ENCODE measurements around the gene AQP1. TPM values are rescaled to one million over a fixed set of nuclear protein-coding genes. Genes with fewer than 3 reads are reported as not detected.

The AQP1 gene
- 1.0 TPM for polyA plus RNA-seq (2013, experiment 1 of 2)
- 0.86 TPM for polyA plus RNA-seq (2013, experiment 2 of 2)

DNA sequence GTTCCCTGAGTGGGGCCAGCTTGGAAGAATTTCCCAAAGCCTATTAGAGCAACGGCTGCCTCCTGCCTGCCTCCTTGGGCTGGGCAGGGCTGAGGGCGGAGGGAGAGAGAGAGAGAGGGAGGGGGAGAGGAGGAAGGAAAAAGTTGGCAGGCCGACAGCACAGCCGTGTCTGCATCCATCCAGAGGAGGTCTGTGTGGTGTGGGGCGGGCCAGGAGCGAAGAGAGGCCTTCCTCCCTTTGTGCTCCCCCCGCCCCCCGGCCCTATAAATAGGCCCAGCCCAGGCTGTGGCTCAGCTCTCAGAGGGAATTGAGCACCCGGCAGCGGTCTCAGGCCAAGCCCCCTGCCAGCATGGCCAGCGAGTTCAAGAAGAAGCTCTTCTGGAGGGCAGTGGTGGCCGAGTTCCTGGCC is at the start of gene AQP1:
AQP1 (plus strand) TSS at position 293 of the 409 bp plus-strand sequence; CDS start at position 350, 57 bp downstream.
- Histone ChIP-seq H4K91ac (ENCODE audit: low read length) (peak within 1 kb of the TSS; percentile 18), H3K9me3 (ENCODE audit: control insufficient read depth, low read length) (no peaks in the 10 kb centered on the region), H4K8ac (ENCODE audit: low read length) (peak within 1 kb of the TSS; percentile 79), H3K27me3 (ENCODE audit: control insufficient read depth in 1 of 2, insufficient read depth in 1 of 2, low read length in 2 of 2) (no peaks in the 10 kb centered on the region), H2AFZ (ENCODE audit: low read depth, low read length) (no peak within 1 kb of the TSS), H3K4me2 (ENCODE audit: low read length, poor library complexity, severe bottlenecking) (peak within 1 kb of the TSS; percentile 1), H2BK15ac (ENCODE audit: low read depth, poor library complexity, severe bottlenecking) (no peak within 1 kb of the TSS), H3K4ac (ENCODE audit: low read depth in 1 of 2, low read length in 2 of 2) (no peak within 1 kb of the TSS), H3K36me3 (ENCODE audit: control insufficient read depth in 1 of 2, insufficient read depth in 2 of 2, low read depth in 1 of 2, low read length in 2 of 2) (peaks cover 0 to 6% of the 10 kb centered on the region in 2 experiments), H3K18ac (ENCODE audit: low read depth in 1 of 2, low read length in 2 of 2) (peak within 1 kb of the TSS in 1 of 2 experiments; percentile 13), H3K14ac (ENCODE audit: low read length in 2 of 2) (peak within 1 kb of the TSS in 1 of 2 experiments; percentile 35), H2BK12ac (ENCODE audit: low read length in 2 of 2) (peak within 1 kb of the TSS in 1 of 2 experiments; percentile 37), H2AK5ac (ENCODE audit: low read length, severe bottlenecking) (peak within 1 kb of the TSS; percentile 64), H3K9ac (ENCODE audit: low read length) (peak within 1 kb of the TSS; percentile 45), H3K79me1 (replicated peaks; ENCODE audit: low read length, poor library complexity, severe bottlenecking) (no peaks in the 10 kb centered on the region), H2BK5ac (ENCODE audit: low read depth, low read length, poor library complexity, severe bottlenecking) (no peak within 1 kb of the TSS), H3K27ac (ENCODE audit: low read length, poor library complexity, severe bottlenecking) (no peak within 1 kb of the TSS), H3K4me3 (ENCODE audit: insufficient read depth in 1 of 2, low read depth in 1 of 2, low read length in 2 of 2) (peak within 1 kb of the TSS; percentile 18 to 61), H2BK120ac (ENCODE audit: low read depth, low read length) (no peak within 1 kb of the TSS), H3K23ac (ENCODE audit: low read length in 2 of 2) (no peak within 1 kb of the TSS), H3K4me1 (ENCODE audit: control insufficient read depth, insufficient read depth, low read depth, low read length) (peaks cover 56% of the 10 kb centered on the region)
- peak; percentile 25 for DNase-seq
- WGBS: 56% methylated on average over 12 of the region's 12 CpGs

DNA sequence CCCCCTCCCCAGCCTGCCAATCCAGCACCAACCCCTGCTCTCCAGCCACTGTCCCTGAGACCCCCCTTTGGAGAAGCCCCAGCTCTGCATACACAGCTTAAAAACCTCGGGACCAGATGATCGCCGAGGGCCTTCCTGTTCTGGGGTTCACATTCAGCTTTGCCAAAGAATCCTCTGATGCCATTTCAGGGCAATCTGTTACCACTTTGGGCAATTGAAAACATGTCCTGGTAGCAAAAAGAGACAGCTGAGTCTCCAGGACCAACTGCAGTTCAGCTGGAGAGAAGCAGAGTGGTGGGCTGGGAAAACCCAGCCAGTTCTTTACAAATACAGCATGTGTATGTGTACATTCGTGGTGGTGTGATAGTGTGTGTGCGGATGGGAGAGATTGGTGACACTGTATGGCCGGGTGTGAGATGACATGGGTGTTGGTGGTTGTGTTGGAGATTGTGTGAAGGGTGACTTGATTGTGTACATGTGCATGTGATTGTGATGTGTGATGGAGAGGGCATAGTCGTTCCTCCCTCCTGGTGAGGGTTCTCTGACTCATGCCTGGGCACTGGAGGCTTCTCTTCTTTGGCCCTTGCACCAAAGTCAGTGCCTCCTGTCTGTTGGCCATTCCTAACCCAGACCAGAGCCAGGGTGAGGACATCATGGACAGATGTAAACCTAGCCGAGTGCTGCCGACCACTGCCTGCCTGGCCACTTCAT is 48.5 kb upstream of the AQP1 start:
- no peak for DNase-seq
- H3K36me3 ChIP-seq (ENCODE audit: control insufficient read depth in 1 of 2, insufficient read depth in 2 of 2, low read depth in 1 of 2, low read length in 2 of 2): peaks cover 72 to 74% of the 10 kb centered on the region in 2 experiments
- H2BK5ac ChIP-seq (ENCODE audit: low read depth, low read length, poor library complexity, severe bottlenecking): no peak overlapping the region
- no peak overlapping the region for H3K14ac ChIP-seq (ENCODE audit: low read length in 2 of 2)
- peak overlapping the region; percentile 37 for H3K9ac ChIP-seq (ENCODE audit: low read length)
- peak overlapping the region; percentile 70 for H4K8ac ChIP-seq (ENCODE audit: low read length)
- no peak overlapping the region for H3K4ac ChIP-seq (ENCODE audit: low read depth in 1 of 2, low read length in 2 of 2)
- H3K79me1 ChIP-seq (replicated peaks; ENCODE audit: low read length, poor library complexity, severe bottlenecking): peaks cover 4% of the 10 kb centered on the region
- H4K91ac ChIP-seq (ENCODE audit: low read length): no peak overlapping the region
- H2BK120ac ChIP-seq (ENCODE audit: low read depth, low read length): peak overlapping the region; percentile 21
- no peak overlapping the region for H3K27ac ChIP-seq (ENCODE audit: low read length, poor library complexity, severe bottlenecking)
- H2AFZ ChIP-seq (ENCODE audit: low read depth, low read length): no peak overlapping the region
- H3K9me3 ChIP-seq (ENCODE audit: control insufficient read depth, low read length): no peaks in the 10 kb centered on the region
- 85% methylated on average over 9 of the region's 9 CpGs for WGBS
- peaks cover 15% of the 10 kb centered on the region for H3K4me1 ChIP-seq (ENCODE audit: control insufficient read depth, insufficient read depth, low read depth, low read length)
- H3K4me3 ChIP-seq (ENCODE audit: insufficient read depth in 1 of 2, low read depth in 1 of 2, low read length in 2 of 2): no peak overlapping the region
- no peak overlapping the region for H3K23ac ChIP-seq (ENCODE audit: low read length in 2 of 2)
- H3K27me3 ChIP-seq (ENCODE audit: control insufficient read depth in 1 of 2, insufficient read depth in 1 of 2, low read length in 2 of 2): no peaks in the 10 kb centered on the region
- no peak overlapping the region for H2BK15ac ChIP-seq (ENCODE audit: low read depth, poor library complexity, severe bottlenecking)
- H2BK12ac ChIP-seq (ENCODE audit: low read length in 2 of 2): peak overlapping the region; percentile 9 to 47
- no peak overlapping the region for H2AK5ac ChIP-seq (ENCODE audit: low read length, severe bottlenecking)
- peak overlapping the region; percentile 13 to 58 for H3K18ac ChIP-seq (ENCODE audit: low read depth in 1 of 2, low read length in 2 of 2)
- no peak overlapping the region for H3K4me2 ChIP-seq (ENCODE audit: low read length, poor library complexity, severe bottlenecking)

DNA sequence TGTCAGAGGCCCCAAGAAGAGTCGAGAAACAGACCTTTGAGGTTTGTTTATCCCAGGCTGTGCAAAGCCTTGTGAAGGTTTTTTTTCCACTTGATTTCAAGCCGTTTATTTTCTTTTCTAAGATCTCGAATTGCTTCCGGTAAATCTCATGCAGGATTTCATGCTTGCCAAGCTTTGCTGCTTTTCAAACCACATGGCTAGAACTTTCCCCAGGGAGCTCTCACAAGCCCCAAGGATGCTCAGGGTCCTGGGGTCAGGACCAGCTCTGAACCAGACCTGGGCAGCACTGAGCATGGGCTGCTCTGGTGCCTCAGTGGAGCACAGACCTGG is 48.0 kb upstream of the AQP1 start:
- 57% methylated on average over 4 of the region's 4 CpGs for WGBS
- H2BK15ac ChIP-seq (ENCODE audit: low read depth, poor library complexity, severe bottlenecking): no peak overlapping the region
- H3K4ac ChIP-seq (ENCODE audit: low read depth in 1 of 2, low read length in 2 of 2): no peak overlapping the region
- no peak overlapping the region for H2BK5ac ChIP-seq (ENCODE audit: low read depth, low read length, poor library complexity, severe bottlenecking)
- H2AFZ ChIP-seq (ENCODE audit: low read depth, low read length): no peak overlapping the region
- H3K9me3 ChIP-seq (ENCODE audit: control insufficient read depth, low read length): no peaks in the 10 kb centered on the region
- peaks cover 15% of the 10 kb centered on the region for H3K4me1 ChIP-seq (ENCODE audit: control insufficient read depth, insufficient read depth, low read depth, low read length)
- no peak overlapping the region for H2AK5ac ChIP-seq (ENCODE audit: low read length, severe bottlenecking)
- peaks cover 4% of the 10 kb centered on the region for H3K79me1 ChIP-seq (replicated peaks; ENCODE audit: low read length, poor library complexity, severe bottlenecking)
- no peak overlapping the region for H4K8ac ChIP-seq (ENCODE audit: low read length)
- no peak overlapping the region for H3K23ac ChIP-seq (ENCODE audit: low read length in 2 of 2)
- peak; percentile 45 for DNase-seq
- H3K27me3 ChIP-seq (ENCODE audit: control insufficient read depth in 1 of 2, insufficient read depth in 1 of 2, low read length in 2 of 2): no peaks in the 10 kb centered on the region
- no peak overlapping the region for H3K27ac ChIP-seq (ENCODE audit: low read length, poor library complexity, severe bottlenecking)
- peak overlapping the region; percentile 37 for H3K9ac ChIP-seq (ENCODE audit: low read length)
- no peak overlapping the region for H3K4me2 ChIP-seq (ENCODE audit: low read length, poor library complexity, severe bottlenecking)
- no peak overlapping the region for H2BK12ac ChIP-seq (ENCODE audit: low read length in 2 of 2)
- peaks cover 73 to 76% of the 10 kb centered on the region in 2 experiments for H3K36me3 ChIP-seq (ENCODE audit: control insufficient read depth in 1 of 2, insufficient read depth in 2 of 2, low read depth in 1 of 2, low read length in 2 of 2)
- no peak overlapping the region for H4K91ac ChIP-seq (ENCODE audit: low read length)
- no peak overlapping the region for H3K18ac ChIP-seq (ENCODE audit: low read depth in 1 of 2, low read length in 2 of 2)
- H2BK120ac ChIP-seq (ENCODE audit: low read depth, low read length): peak overlapping the region; percentile 21
- no peak overlapping the region for H3K4me3 ChIP-seq (ENCODE audit: insufficient read depth in 1 of 2, low read depth in 1 of 2, low read length in 2 of 2)
- H3K14ac ChIP-seq (ENCODE audit: low read length in 2 of 2): no peak overlapping the region

DNA sequence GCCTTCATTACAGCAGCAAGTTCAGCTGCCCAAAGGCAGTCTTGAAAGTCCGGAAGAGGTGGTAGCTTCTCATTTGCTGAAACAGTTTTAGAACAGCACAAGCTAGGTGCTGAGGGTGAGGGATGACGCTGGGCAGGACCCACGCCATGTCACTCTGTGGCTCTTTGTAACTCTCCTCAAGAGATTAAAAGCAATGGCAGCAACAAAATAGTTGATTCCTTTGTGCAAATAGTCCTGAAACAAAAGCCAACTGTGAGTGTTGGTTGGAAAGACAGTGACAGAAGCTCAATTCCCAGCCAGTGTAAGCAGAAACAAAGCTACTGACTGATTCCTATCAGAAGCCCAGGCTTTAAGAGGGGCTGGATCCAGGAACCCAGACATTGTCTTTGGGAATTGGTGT is 47.6 kb upstream of the AQP1 start:
- Histone ChIP-seq H3K4me3 (ENCODE audit: insufficient read depth in 1 of 2, low read depth in 1 of 2, low read length in 2 of 2) (no peak overlapping the region), H3K23ac (ENCODE audit: low read length in 2 of 2) (no peak overlapping the region), H3K36me3 (ENCODE audit: control insufficient read depth in 1 of 2, insufficient read depth in 2 of 2, low read depth in 1 of 2, low read length in 2 of 2) (peaks cover 68 to 71% of the 10 kb centered on the region in 2 experiments), H3K18ac (ENCODE audit: low read depth in 1 of 2, low read length in 2 of 2) (no peak overlapping the region), H2AFZ (ENCODE audit: low read depth, low read length) (no peak overlapping the region), H4K8ac (ENCODE audit: low read length) (no peak overlapping the region), H3K4me1 (ENCODE audit: control insufficient read depth, insufficient read depth, low read depth, low read length) (peaks cover 15% of the 10 kb centered on the region), H3K27ac (ENCODE audit: low read length, poor library complexity, severe bottlenecking) (no peak overlapping the region), H3K14ac (ENCODE audit: low read length in 2 of 2) (no peak overlapping the region), H3K4ac (ENCODE audit: low read depth in 1 of 2, low read length in 2 of 2) (peak overlapping the region in 1 of 2 experiments; percentile 20), H4K91ac (ENCODE audit: low read length) (no peak overlapping the region), H3K9me3 (ENCODE audit: control insufficient read depth, low read length) (no peaks in the 10 kb centered on the region), H2BK5ac (ENCODE audit: low read depth, low read length, poor library complexity, severe bottlenecking) (no peak overlapping the region), H3K27me3 (ENCODE audit: control insufficient read depth in 1 of 2, insufficient read depth in 1 of 2, low read length in 2 of 2) (no peaks in the 10 kb centered on the region), H2AK5ac (ENCODE audit: low read length, severe bottlenecking) (no peak overlapping the region), H2BK12ac (ENCODE audit: low read length in 2 of 2) (peak overlapping the region; percentile 24 to 49), H2BK120ac (ENCODE audit: low read depth, low read length) (no peak overlapping the region), H3K9ac (ENCODE audit: low read length) (no peak overlapping the region), H3K79me1 (replicated peaks; ENCODE audit: low read length, poor library complexity, severe bottlenecking) (peaks cover 1% of the 10 kb centered on the region), H3K4me2 (ENCODE audit: low read length, poor library complexity, severe bottlenecking) (no peak overlapping the region), H2BK15ac (ENCODE audit: low read depth, poor library complexity, severe bottlenecking) (no peak overlapping the region)
- DNase-seq: no peak
- 100% methylated on average over 3 of the region's 3 CpGs for WGBS

All from mesenchymal stem cell (in vitro differentiated cells and primary cell).